ENCODE results near the gene IL17C.

IL17C gene

GRCh38 chr16:88628512-88628974 lies 9.8 kb upstream of the IL17C start:
- no peak for DNase-seq

GRCh38 chr16:88629835-88630234 lies 8.5 kb upstream of the IL17C start:
- no peak for DNase-seq

DNA sequence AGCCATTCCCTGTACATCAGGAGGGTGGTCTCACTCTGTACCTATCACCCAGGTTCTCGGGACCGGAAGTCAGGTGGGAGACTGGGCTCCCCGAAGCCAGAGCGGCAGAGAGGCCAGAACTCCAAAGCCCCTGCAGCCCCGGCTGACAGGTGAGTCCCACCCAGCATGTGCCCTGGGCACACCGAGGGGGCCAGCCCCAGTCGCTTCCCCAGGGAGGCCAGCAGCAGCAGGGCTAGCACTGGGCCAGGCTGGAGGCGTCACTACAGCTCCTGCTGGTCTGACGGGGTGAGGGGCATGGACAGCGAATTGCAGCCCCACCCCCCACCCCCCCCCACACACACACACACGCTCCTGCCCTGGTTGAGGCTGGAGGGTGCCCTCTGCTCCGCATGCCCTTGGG lies 7.9 kb upstream of the IL17C start:
- DNase-seq: no peak

- no peak for DNase-seq
Measured at GRCh38 chr16:88630941-88631340, 7.4 kb upstream of the IL17C start.

- DNase-seq: no peak
Measured at GRCh38 chr16:88631384-88631783, 7.0 kb upstream of the IL17C start.

DNA sequence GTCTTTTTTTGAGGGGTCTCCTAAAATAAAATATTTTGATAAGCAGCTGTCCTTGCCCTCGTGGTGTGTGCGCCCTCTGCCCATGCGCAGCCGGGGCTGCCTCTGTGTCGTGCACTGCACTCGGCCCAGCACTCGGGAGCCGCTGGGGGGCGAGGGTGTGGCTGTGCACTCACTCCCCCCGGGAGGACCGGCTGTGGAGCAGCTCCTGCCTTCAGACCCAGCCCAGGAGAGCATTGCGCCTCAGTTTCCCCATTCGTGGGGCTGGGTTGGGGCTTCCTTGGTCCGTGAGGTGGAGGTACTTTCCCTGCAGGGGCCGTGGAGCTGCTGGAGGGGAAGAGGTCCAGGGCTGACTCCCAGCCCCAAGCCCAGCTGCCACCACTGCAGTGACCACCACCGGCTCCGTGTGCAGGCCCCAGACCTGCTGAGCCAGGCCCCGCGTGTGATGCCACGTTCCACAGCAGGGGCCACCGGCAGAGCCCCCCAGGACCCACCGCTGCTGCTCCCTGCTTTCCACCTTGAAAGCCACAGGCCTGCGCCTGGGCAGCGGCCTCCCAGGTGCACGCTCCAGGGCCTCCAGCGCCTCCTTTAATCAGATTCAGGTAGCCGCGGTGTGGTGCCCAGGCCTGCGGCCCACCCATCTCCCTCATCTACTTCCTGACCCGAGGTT lies 6.3 kb upstream of the IL17C start:
- DNase-seq: no peak

DNA sequence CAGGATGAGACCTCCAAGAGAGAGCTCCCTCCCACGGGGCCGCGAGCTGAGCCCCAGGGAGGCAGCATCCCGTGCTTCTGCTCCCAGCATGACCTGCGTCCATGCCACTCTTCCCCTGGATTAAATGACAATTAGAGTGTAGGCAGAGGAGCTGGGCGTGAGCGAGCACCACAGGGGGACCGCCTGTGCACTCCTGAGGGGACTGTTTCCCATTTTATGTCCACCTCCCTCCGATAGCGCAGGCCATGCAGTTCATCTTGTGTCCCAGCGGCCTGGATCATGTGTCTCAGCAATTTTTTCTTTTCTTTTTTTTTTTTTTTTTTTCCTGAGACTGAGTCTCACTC lies 5.8 kb upstream of the IL17C start:
- DNase-seq: no peak

- peak; percentile 36 for DNase-seq
Measured at GRCh38 chr16:88633684-88634140, 4.7 kb upstream of the IL17C start.

- no peak for DNase-seq
Measured at GRCh38 chr16:88634141-88634993, 4.0 kb upstream of the IL17C start.

DNA sequence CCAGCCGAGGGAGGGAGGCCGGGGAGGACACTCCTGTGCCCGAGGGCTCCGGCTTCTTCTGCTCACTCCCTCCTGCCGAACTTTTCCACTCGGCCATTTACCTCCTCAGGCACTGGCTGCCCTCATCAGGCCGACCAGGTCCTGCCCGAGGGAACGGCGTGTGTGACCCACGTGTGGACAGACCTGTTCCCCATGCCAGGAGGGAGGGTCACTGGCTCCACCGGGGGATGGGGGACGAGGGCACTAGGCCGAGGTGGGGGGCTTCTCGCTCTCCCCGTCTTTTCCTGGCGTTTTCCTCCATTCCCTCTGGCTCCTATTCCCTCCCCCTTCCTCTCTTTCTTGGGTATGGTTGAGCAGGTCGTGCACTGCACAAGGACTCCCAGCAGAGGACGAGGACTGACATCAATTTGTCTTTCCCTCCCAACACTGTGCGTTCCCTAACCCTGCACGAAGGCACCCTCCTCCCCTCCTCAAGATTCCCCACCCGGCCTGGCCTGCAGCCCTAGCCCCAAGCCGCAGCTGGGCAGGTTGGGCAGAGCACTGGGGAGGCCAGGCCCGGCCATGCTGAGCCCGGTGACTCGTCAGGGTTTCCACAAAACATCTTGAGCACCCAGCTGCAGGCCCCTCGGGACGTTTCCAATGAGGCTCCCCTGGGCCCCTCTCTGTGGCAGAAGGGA lies 3.2 kb upstream of the IL17C start:
- DNase-seq: no peak

DNA sequence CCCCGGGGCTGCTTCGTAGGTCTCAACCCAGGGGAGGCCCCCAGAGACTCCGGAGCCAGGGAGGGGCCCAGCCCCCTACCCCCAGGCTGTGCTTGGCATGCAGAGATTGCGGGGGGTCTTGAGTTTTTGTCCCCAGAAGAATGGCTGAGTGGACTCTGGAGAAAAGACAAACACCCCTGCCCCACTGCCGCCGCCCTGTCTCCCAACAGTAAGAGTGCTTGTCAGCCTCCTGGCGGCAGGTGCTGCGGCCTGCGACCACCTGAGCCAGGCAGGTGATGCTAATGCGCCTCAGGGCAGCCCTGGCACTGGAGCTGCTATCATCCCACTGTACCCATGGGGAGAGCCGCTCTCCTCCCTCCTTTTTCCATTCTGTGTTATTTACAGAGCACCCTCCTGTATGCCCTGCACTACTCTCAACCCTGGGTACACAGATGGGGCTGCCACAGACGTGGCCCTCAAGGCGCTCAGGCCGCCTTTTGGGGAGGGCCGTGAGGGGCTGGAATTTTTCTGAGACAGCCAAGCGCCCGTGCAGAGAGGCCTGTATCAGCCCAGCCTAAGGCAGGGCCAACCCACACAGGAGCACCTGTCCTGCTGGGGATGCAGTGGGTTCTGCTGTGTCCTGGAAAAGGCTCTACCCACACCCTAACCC lies 2.6 kb upstream of the IL17C start:
- DNase-seq: no peak

GRCh38 chr16:88636488-88637265 lies 1.7 kb upstream of the IL17C start:
- DNase-seq: no peak

DNA sequence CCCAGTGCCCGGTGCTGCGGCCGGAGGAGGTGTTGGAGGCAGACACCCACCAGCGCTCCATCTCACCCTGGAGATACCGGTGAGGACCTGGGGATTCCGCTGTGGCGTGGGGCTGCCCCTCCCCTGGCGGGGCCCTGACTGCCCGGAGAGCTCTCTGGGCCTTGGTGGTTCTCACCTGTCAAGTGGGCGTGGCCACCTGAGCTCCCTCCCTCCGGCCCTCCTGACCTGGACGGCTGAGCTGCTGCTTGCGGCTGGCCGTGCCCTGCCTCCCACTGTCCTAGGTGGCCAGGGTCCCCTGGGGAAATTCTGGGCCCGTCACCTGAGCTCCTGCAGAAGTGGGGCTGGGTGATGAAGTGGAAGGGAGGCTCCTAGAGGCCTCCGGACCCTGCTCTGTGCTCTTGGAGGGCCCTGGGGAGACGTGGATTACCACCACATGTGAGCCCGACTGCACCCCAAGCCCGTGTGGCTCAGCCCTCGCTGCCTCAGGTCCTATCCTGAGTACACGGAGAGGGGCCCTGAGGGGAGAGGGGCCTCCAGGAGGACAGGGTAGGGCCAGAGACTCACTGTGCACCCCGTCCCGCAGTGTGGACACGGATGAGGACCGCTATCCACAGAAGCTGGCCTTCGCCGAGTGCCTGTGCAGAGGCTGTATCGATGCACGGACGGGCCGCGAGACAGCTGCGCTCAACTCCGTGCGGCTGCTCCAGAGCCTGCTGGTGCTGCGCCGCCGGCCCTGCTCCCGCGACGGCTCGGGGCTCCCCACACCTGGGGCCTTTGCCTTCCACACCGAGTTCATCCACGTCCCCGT lies 1.1 kb downstream of the IL17C start:
- no peak for DNase-seq

DNA sequence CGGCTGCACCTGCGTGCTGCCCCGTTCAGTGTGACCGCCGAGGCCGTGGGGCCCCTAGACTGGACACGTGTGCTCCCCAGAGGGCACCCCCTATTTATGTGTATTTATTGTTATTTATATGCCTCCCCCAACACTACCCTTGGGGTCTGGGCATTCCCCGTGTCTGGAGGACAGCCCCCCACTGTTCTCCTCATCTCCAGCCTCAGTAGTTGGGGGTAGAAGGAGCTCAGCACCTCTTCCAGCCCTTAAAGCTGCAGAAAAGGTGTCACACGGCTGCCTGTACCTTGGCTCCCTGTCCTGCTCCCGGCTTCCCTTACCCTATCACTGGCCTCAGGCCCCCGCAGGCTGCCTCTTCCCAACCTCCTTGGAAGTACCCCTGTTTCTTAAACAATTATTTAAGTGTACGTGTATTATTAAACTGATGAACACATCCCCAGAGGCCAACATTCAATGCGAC lies 1.7 kb downstream of the IL17C start:
- DNase-seq: no peak

GRCh38 chr16:88640498-88641247 lies 2.3 kb downstream of the IL17C start:
- no peak for DNase-seq

DNA sequence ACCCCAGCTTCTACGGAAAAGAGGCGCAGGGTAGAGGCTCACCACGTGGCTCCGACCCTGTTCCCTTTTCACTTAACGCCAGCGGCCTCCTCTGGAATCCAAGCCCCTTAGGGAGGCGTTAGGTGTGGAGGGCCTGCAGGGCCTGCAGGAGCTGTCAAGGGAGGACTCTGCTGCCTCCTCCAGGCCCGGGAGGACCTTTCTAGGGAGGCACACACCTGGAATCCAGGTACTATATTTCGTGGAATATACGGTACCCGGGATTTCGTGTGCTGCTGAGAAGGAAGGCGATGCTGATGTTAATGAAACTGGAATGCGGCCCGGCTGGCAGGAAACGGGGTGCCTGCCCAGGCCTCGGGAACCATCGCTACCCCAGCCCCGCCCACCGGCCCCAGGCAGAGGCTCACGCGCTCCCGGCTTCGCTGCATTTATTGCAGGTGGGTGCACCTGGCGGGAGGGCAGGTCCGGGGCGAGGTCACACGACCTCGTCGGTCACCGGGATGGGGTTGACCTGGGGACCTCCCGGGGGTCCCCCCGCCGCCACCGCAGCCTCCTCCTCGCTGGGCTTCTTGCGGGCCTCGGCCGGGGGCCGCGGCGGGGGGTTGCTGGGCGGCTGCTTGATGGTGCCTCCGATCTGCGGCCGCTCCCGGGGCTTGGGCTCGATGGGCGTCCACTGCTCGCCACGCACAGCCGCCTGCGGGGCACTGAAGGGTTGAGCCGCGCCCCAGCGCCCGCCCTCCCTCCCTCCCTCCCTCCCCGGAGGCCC lies 4.7 kb downstream of the IL17C start:
- DNase-seq: no peak

DNA sequence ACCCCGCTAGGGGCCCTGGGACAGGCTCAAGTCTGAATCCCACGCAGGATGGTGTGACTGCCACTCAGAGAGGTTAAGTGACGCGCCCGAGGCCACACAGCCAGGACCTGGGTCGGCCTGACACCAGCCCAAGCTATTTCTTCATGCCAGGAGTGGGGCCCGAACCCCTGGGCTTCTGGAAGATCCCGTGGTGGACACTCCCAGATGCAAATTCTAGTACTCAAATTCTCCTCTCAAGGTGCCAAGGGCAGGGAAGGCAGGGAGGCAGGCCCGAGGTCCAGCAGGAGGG lies 5.2 kb downstream of the IL17C start:
- DNase-seq: no peak

GRCh38 chr16:88645455-88645854 lies 7.1 kb downstream of the IL17C start:
- DNase-seq: no peak

- DNase-seq: no peak
Measured at GRCh38 chr16:88645941-88646340, 7.6 kb downstream of the IL17C start.
